OCI-LY3 (cell line): ENCODE measurements around the gene CD38.

Experiments
- H2AFZ ChIP-seq: fragments of 200-600, 300-600 bp; shearing (Covaris generic); 2 replicates; pipeline ENCODE4 v1.6.0; 2014; ENCODE audit warnings: antibody characterized with exemption, low read depth, low read length
- H3K27ac ChIP-seq: fragments of 200-600, 300-600 bp; sonication (generic); 2 replicates; pipeline ENCODE4 v1.5.1; 2014; ENCODE audit warnings: mild to moderate bottlenecking, low read length, moderate library complexity, mixed read lengths
- H3K27me3 ChIP-seq: fragments of 200-600, 300-600 bp; sonication (generic); 2 replicates; pipeline ENCODE4 v1.6.1; 2014; ENCODE audit warnings: low read depth, low read length, mixed read lengths
- H3K36me3 ChIP-seq: fragments of 200-600, 300-600 bp; sonication (generic); replicated peaks from 2 replicates; pipeline ENCODE3; 2014; ENCODE audit warnings: low read depth, low read length, mixed read lengths
- H3K4me1 ChIP-seq: fragments of 300-600, 200-600 bp; sonication (generic); 2 replicates; pipeline ENCODE4 v1.6.1; 2014; ENCODE audit warnings: low read length, mixed read lengths
- H3K4me2 ChIP-seq: fragments of 200-600, 300-600 bp; sonication (generic); 2 replicates; pipeline ENCODE4 v1.6.1; 2014; ENCODE audit warnings: low read length, mixed read lengths
- H3K4me3 ChIP-seq: fragments of 300-600, 200-600 bp; sonication (generic); 2 replicates; pipeline ENCODE4 v1.5.1; 2014; ENCODE audit warnings: antibody characterized with exemption, mild to moderate bottlenecking, low read length, moderate library complexity
- H3K79me2 ChIP-seq: fragments of 300-600, 200-600 bp; shearing (Covaris generic); 2 replicates; pipeline ENCODE4 v1.6.1; 2014; ENCODE audit warnings: mild to moderate bottlenecking, low read length, mixed read lengths
- H3K9ac ChIP-seq: fragments of 300-600, 200-600 bp; shearing (Covaris generic); 2 replicates; pipeline ENCODE4 v1.6.0; 2014; ENCODE audit warnings: mild to moderate bottlenecking, low read length, moderate library complexity
- H3K9me3 ChIP-seq: fragments of 200-600, 300-600 bp; shearing (Covaris generic); 2 replicates; pipeline ENCODE4 v1.6.1; 2014; ENCODE audit warnings: low read length, mixed read lengths; ENCODE audit not compliant: insufficient read depth
- H4K20me1 ChIP-seq: fragments of 200-600, 300-600 bp; sonication (generic); 2 replicates; pipeline ENCODE4 v1.6.1; 2016; ENCODE audit warnings: low read length, mixed read lengths; ENCODE audit not compliant: insufficient read depth
- EZH2phosphoT487 ChIP-seq: fragments of 200-600 bp; shearing (Covaris generic); IDR thresholded peaks from 2 replicates; pipeline ENCODE4 v1.6.1; 2018; ENCODE audit warnings: antibody characterized with exemption, mixed run types, low read depth
- TF ChIP-seq, protein P1 (sequence below): fragments of 200-600, 300-600 bp; sonication (generic); IDR thresholded peaks from 2 replicates; pipeline ENCODE4 v1.5.1; 2014; ENCODE audit warnings: antibody characterized with exemption, low read length, low read depth

CD38 gene

DNA sequence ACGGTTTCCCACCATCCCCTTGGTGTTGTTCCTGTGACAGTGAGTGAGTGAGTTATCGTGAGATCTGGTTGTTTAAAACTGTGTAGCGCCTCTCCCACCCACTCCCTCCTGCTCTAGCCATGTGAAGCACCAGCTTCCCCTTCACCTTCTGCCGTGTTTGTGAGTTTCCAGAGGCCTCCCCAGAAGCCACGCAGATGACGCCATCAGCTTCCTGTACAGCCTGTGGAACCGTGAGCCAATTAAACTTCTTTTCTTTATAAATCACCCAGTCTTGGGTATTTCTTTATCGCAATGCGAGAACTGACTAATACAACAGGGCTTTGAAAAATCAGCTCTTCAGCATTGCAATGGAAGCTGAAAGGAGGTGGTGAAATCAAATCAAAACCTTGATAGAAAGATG is 110.4 kb downstream of the CD38 start:
- Histone ChIP-seq H4K20me1 (no peaks in the 10 kb centered on the region), H3K4me1 (peaks cover 12% of the 10 kb centered on the region), H3K27me3 (peaks cover 4% of the 10 kb centered on the region; the same call in 1 of the 2 replicates), H3K9me3 (no peaks in the 10 kb centered on the region), H3K79me2 (no peaks in the 10 kb centered on the region), H3K27ac (no peak overlapping the region), H2AFZ (no peak overlapping the region), H3K9ac (no peak overlapping the region), H3K4me3 (no peak overlapping the region), H3K4me2 (no peak overlapping the region), H3K36me3 (no peaks in the 10 kb centered on the region)
- TF ChIP-seq EZH2phosphoT487: no peak
- TF ChIP-seq, protein P1, sequence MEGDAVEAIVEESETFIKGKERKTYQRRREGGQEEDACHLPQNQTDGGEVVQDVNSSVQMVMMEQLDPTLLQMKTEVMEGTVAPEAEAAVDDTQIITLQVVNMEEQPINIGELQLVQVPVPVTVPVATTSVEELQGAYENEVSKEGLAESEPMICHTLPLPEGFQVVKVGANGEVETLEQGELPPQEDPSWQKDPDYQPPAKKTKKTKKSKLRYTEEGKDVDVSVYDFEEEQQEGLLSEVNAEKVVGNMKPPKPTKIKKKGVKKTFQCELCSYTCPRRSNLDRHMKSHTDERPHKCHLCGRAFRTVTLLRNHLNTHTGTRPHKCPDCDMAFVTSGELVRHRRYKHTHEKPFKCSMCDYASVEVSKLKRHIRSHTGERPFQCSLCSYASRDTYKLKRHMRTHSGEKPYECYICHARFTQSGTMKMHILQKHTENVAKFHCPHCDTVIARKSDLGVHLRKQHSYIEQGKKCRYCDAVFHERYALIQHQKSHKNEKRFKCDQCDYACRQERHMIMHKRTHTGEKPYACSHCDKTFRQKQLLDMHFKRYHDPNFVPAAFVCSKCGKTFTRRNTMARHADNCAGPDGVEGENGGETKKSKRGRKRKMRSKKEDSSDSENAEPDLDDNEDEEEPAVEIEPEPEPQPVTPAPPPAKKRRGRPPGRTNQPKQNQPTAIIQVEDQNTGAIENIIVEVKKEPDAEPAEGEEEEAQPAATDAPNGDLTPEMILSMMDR: no peak

DNA sequence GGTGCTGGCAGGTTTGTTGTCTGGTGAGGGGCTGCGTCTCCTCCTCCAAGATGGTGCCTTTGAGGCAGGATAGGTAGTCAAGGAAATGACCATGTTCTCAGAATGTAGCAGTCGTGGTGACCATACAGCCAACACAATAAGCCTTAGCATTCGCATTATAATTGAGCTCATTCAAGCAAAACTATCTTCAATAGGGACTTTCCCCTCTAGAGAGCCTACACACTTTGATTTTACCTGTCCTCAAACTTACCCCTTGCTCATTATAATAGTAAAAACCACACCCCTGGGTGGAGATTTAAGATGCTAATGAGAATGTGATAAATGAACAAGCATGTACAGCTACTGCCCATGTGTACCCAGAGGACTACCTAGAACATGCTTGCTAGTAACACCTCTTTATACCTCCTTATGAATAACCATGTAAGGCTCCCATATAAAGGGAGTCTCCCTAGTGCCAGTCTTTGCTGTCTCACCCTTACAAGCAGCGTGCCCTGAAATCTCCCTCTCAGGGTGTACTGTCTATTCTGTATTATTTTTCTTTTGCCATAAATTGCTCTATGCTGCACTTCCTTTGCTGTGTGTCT is 112.2 kb downstream of the CD38 start:
- H3K36me3 ChIP-seq: no peaks in the 10 kb centered on the region
- peaks cover 12% of the 10 kb centered on the region for H3K4me1 ChIP-seq
- H3K79me2 ChIP-seq: no peaks in the 10 kb centered on the region
- TF ChIP-seq, protein P1: no peak
- no peak for TF ChIP-seq EZH2phosphoT487
- no peak overlapping the region for H3K9ac ChIP-seq
- H3K4me3 ChIP-seq: no peak overlapping the region
- no peak overlapping the region for H2AFZ ChIP-seq
- no peak overlapping the region for H3K4me2 ChIP-seq
- H3K27ac ChIP-seq: no peak overlapping the region
- no peaks in the 10 kb centered on the region for H3K27me3 ChIP-seq
- H3K9me3 ChIP-seq: no peaks in the 10 kb centered on the region
- H4K20me1 ChIP-seq: no peaks in the 10 kb centered on the region

DNA sequence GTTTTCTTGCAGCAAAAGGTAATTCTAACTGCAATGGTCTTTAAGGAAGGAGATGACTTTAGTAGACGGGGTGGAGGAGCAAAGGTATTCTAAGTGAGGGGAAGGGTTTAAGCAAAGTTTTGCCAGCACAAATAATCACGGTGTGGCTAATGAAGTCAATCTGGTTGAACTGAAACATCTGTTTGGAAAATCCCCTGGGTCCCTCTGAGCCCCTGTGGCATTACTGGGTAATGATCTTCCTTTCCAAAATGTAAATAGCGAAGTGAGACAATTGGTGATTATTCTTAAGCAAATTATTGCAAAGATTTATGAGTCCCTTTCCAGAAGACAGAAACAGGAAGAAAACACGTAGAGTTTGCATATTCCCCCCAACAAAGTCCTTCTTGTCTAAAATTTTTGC is 113.2 kb downstream of the CD38 start:
- Histone ChIP-seq H3K4me3 (no peak overlapping the region), H3K79me2 (no peaks in the 10 kb centered on the region), H3K27me3 (no peaks in the 10 kb centered on the region), H4K20me1 (no peaks in the 10 kb centered on the region), H3K9me3 (no peaks in the 10 kb centered on the region), H3K4me2 (peak overlapping the region; percentile 17), H2AFZ (no peak overlapping the region), H3K36me3 (no peaks in the 10 kb centered on the region), H3K9ac (no peak overlapping the region), H3K27ac (no peak overlapping the region), H3K4me1 (peaks cover 12% of the 10 kb centered on the region)
- no peak for TF ChIP-seq EZH2phosphoT487
- TF ChIP-seq, protein P1: no peak

DNA sequence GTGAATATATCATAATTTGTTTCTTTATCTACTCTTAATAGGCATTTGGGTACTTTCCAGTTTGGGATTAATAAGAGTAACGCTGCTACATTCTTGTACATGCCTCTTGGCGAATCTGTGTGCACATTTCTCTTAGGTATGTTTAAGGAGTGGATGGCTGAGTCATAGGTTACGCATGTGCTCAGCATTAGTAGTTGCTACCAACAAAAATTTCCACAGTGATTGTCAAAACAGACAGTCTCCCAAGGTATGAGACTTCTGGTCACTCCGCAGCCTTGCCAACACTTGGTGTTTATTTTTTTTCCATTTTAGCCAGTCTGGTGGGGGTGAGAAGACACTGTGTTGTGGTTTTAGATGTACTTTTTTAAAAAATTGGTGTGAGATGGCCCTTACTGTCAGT is 115.8 kb downstream of the CD38 start:
- no peaks in the 10 kb centered on the region for H3K79me2 ChIP-seq
- H3K27me3 ChIP-seq: peaks cover 10% of the 10 kb centered on the region
- no peaks in the 10 kb centered on the region for H3K9me3 ChIP-seq
- no peak overlapping the region for H3K4me2 ChIP-seq
- H3K4me3 ChIP-seq: no peak overlapping the region
- no peaks in the 10 kb centered on the region for H3K36me3 ChIP-seq
- H4K20me1 ChIP-seq: no peaks in the 10 kb centered on the region
- peaks cover 12% of the 10 kb centered on the region for H3K4me1 ChIP-seq
- no peak overlapping the region for H3K9ac ChIP-seq
- no peak for TF ChIP-seq EZH2phosphoT487
- TF ChIP-seq, protein P1: no peak
- no peak overlapping the region for H3K27ac ChIP-seq
- H2AFZ ChIP-seq: no peak overlapping the region
